GM11168 (cell line): ENCODE results near the gene SLC25A22.

ENCODE experiments used
- in situ Hi-C: fragments of 300-500 bp; cut with MboI; formaldehyde crosslinking; loops from one replicate; pipeline ENCODE4 v1.12.0; 2022; ENCODE audit warnings: low sequenced_read_pairs; ENCODE audit not compliant: unreplicated experiment

The SLC25A22 gene

DNA sequence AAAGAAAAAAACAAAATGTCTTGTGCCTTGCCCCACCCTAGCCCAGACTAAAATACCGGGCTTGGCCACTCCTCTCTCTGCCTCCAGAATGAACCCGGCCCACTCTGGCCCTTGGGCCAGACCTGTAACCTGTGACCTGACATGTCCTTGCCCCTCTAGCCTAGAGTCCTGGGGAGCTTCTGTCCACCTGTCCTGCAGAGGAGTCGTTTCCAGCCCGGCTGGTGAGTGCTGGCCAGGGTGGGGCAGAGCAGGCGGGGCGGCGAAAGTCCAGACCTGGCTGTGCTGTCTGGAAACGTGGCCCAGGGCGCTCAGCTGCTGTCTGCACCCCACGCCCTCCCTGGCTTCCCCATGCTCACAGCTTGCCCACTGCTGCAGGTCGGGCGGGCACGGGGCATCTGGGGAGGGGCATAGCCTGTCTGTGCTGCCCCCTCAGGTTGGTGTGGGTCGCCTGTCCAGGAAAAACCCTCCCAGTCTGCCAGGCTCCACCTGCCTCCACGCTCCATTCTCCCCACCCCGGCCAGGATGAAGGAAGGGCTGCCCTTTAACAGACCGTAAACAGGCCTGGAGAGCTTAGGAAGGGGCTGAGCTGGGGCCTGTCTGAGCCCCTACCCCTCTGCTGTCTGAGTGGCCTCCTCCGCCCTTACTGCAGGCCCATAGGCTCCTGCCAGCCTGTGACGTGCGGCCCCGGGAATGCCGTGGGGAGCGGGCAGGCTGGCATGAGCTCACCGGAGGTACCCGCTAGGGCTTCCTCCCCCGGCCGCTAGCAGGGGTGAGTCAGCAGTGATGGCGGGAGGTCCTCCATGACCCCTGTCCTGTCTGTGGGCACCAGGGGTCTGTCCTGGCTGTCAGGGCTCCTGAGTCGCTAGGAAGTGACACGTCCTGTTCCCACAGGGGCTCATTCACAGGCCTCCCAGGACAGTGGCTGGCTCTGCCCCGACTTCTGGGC, 36.6 kb upstream of the SLC25A22 start:
- in situ Hi-C loops = no loop called here

- in situ Hi-C loops = no loop called here
Observed at GRCh38 chr11:833849-834311, 35.8 kb upstream of the SLC25A22 start.

GRCh38 chr11:833114-833791, 35.2 kb upstream of the SLC25A22 start:
- in situ Hi-C loops = no loop called here

DNA sequence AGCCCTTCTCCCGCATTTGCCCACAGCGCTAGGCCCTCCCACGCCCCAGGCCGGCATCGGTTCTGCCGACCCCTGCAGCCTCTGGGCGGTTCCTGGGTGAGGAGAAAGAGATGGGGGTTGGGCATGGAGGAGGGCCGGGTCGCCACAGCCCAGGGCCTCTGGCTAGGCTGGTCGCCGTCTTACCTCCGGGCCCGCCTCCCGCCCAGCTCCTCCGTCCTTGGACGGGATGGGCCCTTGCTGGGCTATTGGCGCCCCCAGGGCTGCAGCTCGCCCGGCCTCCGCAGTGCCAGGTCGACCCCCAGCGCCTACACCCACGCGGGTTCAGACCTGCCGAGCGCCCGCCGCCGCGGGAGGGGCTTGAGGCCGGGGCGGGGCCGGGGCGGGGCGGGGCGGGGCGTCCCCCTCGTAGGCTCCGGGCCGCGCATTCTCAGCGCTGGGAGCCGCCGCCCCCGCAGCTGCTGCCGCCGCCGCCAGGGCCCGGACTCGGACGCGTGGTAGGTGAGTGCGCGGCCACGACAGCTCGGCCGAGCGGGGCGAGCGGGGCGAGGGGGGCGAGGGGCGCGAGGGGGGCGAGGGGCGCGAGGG, 34.5 kb upstream of the SLC25A22 start, which contains the start of gene CD151:
Gene CD151 (plus strand): TSS at position 424 of the 585 bp plus-strand sequence. CDS start 3,118 bp downstream, outside the sequence.
- in situ Hi-C loops = no loop called here

DNA sequence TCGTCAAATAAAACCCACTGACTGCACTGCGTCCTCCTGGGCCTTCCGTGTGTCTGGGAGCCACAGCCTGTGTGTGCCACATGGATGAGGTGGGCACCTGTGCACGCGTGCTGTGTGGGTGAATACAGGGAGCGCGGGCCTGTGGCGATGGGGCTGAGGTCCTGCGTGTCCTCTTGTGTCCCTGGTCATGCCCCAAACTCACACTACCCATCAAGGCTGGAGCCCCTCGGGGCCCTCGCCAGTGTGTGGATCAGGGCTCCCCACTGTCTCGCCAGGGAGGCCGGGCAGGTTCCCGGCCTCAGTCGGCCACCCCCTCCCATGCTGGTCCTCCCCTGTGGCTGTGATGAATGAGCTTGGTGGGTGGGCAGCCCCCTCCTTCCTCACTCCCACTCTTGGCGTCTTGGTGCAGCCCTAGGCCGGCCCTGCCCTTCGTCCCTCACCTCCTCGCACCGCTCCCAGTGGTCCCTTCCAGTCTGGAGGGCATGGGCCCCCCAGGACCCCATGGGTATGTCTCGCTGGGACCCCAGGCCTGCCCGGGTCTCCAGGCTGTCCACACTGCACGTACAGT, 34.0 kb upstream of the SLC25A22 start:
- in situ Hi-C loops = no loop called here

DNA sequence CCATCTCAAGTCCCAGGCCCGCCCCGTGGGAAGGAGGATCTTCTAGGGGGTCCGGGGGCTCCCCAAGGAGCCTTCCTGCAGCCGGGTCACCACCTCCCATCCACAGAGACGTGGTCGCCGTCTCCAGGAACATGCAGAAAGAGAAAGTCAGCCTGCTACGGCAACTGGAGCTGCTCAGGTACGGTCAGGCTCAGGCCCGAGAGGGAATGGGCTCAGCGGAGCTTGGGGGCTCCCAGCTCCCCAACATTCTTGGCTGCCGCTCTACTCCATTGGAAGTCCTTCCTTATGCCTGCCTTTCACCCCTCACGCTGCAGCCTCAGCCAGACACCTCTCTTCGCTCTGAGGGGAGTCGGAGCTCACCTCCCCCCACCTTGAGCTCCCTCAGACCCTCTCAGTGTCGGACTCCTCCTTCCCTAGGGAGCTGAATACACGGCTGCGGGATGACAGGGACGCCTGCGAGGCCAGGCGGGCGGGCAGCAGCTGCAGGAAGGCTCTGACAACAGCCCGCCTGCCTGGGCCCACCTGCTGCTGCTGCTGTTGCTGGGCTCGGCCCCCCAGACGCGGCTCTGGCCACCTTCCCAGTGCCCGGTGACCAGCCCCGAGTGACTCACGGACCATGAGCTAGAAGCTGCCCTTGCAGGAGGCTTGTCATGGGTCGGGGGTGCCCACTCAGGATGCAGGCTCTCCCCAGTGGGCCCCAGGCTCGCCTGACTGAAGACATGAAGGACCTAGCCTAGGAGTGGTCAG, 33.2 kb upstream of the SLC25A22 start:
- in situ Hi-C loops = no loop called here

GRCh38 chr11:830295-831117, 32.4 kb upstream of the SLC25A22 start:
- in situ Hi-C loops = no loop called here

DNA sequence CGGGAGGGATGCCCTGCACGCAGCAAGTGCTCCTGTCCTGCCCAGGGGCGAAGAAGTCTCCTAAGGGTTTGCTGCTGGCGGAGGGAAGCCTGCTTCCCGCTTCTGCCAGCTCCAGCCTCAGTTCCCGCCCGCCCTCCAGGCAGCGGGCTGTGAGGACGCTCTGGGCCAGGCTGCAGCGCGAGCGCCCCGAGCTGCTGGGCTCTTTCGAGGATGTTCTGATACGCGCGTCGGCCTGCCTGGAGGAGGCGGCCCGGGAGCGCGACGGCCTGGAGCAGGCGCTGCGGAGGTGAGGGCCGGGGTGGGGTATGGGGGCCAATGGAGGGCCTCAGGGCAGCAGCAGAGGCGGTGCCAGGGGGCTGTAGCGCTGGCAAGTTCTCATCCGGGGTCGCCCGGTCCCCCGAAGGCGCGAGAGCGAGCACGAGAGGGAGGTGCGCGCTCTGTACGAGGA, 31.8 kb upstream of the SLC25A22 start:
- in situ Hi-C loops = no loop called here

DNA sequence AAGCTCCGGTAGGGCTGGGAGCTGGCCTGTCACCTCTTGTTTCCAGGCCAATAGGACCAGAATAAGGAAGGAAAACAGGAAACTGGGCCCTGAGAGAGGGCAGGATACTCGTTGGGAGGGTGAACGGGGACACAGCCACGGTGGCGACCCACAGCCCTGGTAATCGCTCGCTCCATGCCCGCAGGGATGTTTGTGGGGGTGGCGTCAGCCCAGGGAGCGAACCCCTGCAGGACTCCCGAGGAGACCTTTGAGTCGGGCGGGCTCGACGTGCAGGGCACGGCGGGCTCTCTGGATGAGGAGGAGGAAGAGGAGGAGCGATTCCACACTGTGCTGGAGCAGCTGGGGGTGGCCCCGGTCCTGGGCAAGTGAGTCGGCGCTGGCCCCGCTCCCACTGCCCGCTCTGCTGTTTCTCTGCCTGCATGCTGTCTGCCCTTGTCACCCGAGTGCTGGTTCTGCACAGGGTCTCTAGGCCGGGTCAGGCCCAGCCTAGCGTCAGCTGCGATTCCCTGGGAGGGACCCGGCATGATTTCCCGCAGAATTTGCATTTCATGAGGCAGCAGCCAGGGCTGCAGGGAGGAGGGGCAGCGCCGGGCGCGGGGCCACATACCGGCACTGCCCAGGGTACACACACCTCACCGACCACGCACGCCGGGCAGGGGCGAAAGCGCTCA, 31.2 kb upstream of the SLC25A22 start:
- in situ Hi-C loops = no loop called here

GRCh38 chr11:828506-829175, 30.6 kb upstream of the SLC25A22 start:
- in situ Hi-C loops = no loop called here

DNA sequence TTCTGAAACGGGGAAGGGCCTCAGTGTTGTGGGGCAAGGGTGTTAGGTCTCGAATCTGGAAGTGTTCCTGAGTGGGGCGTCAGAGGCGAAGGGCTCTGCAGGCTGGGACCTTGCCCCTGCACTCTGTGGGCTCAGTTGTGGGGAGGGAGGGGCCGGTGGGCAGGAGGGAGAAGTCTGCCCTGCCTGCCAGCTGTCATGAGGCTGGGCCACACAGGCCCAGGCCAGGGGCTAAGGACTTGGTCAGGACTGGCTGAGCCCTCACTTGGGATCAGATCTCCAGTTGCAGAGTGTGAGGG, 29.8 kb upstream of the SLC25A22 start, which contains the start of gene CRACR2B:
Gene CRACR2B (plus strand): TSS at position 23 of the 296 bp plus-strand sequence. CDS start 689 bp downstream, outside the sequence.
- in situ Hi-C loops = no loop called here

- in situ Hi-C loops = no loop called here
Observed at GRCh38 chr11:827146-827896, 29.2 kb upstream of the SLC25A22 start.

GRCh38 chr11:826836-827145, 28.7 kb upstream of the SLC25A22 start:
- in situ Hi-C loops = no loop called here

DNA sequence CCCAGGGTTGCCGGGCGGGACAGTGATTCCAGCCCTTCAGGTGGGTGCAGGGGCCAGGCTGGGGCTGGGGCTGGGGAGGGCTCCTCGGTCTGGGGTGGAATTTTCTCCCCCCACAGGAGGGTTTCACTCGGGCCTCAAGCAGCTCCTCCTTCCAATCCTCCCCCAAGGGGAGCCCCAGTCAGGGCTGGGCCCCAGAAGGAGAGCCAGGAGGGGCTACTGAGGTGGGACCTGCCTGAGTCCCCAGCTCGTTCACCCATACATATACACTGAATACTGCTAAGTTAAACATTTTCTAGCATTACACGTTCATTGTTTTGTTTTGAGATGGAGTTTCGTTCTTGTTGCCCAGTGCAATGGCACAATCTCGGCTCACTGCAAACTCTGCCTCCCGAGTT, 28.1 kb upstream of the SLC25A22 start:
- in situ Hi-C loops = no loop called here

GRCh38 chr11:825366-826226, 27.5 kb upstream of the SLC25A22 start:
- in situ Hi-C loops = no loop called here

GRCh38 chr11:824942-825341, 26.9 kb upstream of the SLC25A22 start:
- in situ Hi-C loops = no loop called here
